ENCODE results near the gene PTTG1IP.
"Not testable (repeated sequence)": the region's sequence is repeated elsewhere in the genome, so short reads cannot be mapped to it uniquely, and the experiment has no call there.

PTTG1IP gene

DNA sequence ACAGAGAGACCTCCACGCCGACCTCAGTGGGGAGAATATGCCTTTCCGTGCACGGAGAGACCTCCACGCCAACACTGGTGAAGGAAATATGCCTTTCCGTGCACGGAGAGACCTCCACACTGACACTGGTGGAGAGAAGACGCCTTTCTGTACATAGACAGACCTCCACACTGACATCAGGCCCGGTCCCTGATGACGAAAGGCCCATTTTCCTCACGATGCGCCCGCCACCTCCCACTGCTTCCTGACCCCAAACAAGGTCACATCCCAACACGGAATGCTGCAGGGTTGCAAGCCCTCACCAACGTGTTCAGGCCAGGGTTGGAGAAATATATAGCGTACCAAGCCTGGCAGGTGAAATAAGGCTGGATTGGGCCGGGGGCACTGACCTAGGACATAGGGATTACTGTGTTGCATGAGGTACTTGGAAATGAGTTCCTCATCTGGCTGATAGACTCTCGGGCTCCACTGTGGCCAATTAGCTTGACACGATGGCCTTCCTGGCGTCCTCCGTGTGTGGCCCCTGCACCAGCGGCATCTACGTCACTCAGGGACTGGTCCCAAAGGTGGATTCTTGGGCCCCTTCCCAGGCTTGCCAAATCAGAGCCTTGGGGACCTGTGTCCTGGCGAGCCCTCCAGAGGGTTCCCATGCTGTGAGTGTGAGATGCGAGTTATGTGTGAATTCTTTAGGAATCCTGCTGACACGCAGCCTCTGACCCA lies 39.1 kb downstream of the PTTG1IP start:
- ChIA-PET POLR2A (ENCODE audit: low non-redundant PET) (no interaction called here), CTCF (no interaction called here)
- TF ChIP-seq, protein P1, sequence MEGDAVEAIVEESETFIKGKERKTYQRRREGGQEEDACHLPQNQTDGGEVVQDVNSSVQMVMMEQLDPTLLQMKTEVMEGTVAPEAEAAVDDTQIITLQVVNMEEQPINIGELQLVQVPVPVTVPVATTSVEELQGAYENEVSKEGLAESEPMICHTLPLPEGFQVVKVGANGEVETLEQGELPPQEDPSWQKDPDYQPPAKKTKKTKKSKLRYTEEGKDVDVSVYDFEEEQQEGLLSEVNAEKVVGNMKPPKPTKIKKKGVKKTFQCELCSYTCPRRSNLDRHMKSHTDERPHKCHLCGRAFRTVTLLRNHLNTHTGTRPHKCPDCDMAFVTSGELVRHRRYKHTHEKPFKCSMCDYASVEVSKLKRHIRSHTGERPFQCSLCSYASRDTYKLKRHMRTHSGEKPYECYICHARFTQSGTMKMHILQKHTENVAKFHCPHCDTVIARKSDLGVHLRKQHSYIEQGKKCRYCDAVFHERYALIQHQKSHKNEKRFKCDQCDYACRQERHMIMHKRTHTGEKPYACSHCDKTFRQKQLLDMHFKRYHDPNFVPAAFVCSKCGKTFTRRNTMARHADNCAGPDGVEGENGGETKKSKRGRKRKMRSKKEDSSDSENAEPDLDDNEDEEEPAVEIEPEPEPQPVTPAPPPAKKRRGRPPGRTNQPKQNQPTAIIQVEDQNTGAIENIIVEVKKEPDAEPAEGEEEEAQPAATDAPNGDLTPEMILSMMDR (conservative IDR thresholded peaks at IDR 0.05; ENCODE audit: low read depth), result no peak
- no peak for DNase-seq (ENCODE audit: low spot score)
- no peak overlapping the region for H3K27ac ChIP-seq

DNA sequence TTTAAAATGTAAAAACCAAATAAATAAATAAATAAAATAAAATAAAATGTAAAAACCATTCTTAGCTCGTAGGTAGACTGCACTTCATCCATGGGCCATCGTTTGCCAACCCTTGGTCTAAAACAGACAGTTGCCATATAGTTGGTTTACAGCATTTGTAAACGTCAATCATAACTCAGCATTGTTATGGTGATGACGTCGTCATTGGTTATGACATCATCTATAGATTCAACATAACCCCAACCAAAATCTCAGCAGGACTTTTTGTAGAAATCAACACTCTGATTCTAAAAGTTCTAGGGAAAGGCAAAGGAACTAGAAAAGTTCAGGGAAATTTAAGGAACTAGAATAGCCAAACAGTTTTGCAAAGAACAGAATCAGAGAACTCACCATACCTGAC lies 39.8 kb downstream of the PTTG1IP start:
- POLR2A ChIA-PET (ENCODE audit: low non-redundant PET), result no interaction called here
- CTCF ChIA-PET, result no interaction called here
- no peak overlapping the region for H3K27ac ChIP-seq
- no peak for DNase-seq (ENCODE audit: low spot score)
- TF ChIP-seq, protein P1 (conservative IDR thresholded peaks at IDR 0.05; ENCODE audit: low read depth), result no peak

GRCh38 chr21:44832516-44833255 lies 40.8 kb downstream of the PTTG1IP start:
- POLR2A ChIA-PET (ENCODE audit: low non-redundant PET), result not testable (repeated sequence)

GRCh38 chr21:44831227-44831860 lies 42.1 kb downstream of the PTTG1IP start:
- POLR2A ChIA-PET (ENCODE audit: low non-redundant PET), result no interaction called here
- TF ChIP-seq, protein P1 (conservative IDR thresholded peaks at IDR 0.05; ENCODE audit: low read depth), result no peak
- no peak for DNase-seq (ENCODE audit: low spot score)
- H3K27ac ChIP-seq, result no peak overlapping the region
- CTCF ChIA-PET, result interaction anchor here (0.7 kb wide), 1 partner anchor 38 kb away, joined by 3 read pairs; no protein-coding TSS in a partner anchor

More at GRCh38 chr21:44832516-44833255, 40.8 kb downstream of the PTTG1IP start:
- CTCF ChIA-PET, result interaction anchor here (0.9 kb wide), 1 partner anchor 166 kb away, joined by 3 read pairs; the partner anchor contains the start of gene KRTAP12-2
- not testable (repeated sequence) for DNase-seq (ENCODE audit: low spot score); H3K27ac ChIP-seq

GRCh38 chr21:44829507-44830092 lies 43.9 kb downstream of the PTTG1IP start:
- no peak overlapping the region for H3K27ac ChIP-seq
- TF ChIP-seq, protein P1 (conservative IDR thresholded peaks at IDR 0.05; ENCODE audit: low read depth), result no peak
- ChIA-PET CTCF (no interaction called here), POLR2A (ENCODE audit: low non-redundant PET) (no interaction called here)
- DNase-seq (ENCODE audit: low spot score), result no peak

- ChIA-PET POLR2A (ENCODE audit: low non-redundant PET) (no interaction called here), CTCF (no interaction called here)
- TF ChIP-seq, protein P1 (conservative IDR thresholded peaks at IDR 0.05; ENCODE audit: low read depth), result no peak
- no peak for DNase-seq (ENCODE audit: low spot score)
- no peak overlapping the region for H3K27ac ChIP-seq
These were observed 45.0 kb downstream of the PTTG1IP start for GRCh38 chr21:44828362-44829056.
